Keratinocyte (primary cell): ENCODE measurements around the gene VRTN.

Experiments used
- CTCF ChIP-seq, 3 experiments: IDR thresholded peaks in 1 of 3; conservative IDR thresholded peaks in 1 of 3; optimal IDR thresholded peaks in 1 of 3; 2 replicates in 2 of 3; 3 replicates in 1 of 3; pipeline versions ENCODE3 to v1.5.1; 2011; ENCODE audit warnings: low read length in 3 of 3, mild to moderate bottlenecking in 3 of 3, moderate library complexity in 2 of 3, control low read depth in 1 of 3, inconsistent platforms in 1 of 3; ENCODE audit not compliant: insufficient read depth in 2 of 3; ENCODE audit errors: extremely low read depth in 1 of 3
- EZH2 ChIP-seq: IDR thresholded peaks from one replicate; pipeline ENCODE4 v1.6.1; 2012; ENCODE audit warnings: inconsistent platforms, mild to moderate bottlenecking, low read length, moderate library complexity

GRCh38 chr14:74382231-74382630, 34.0 kb downstream of the VRTN start:
- TF ChIP-seq CTCF (optimal IDR thresholded peaks at IDR 0.05 in 1 of 3, IDR thresholded peaks at IDR 0.05 in 1 of 3, conservative IDR thresholded peaks at IDR 0.05 in 1 of 3; ENCODE audit: extremely low read depth in 1 of 3, insufficient read depth in 2 of 3, low read length in 3 of 3) (no peak), EZH2 (no peak)
